GM08714 (cell line): Measurements from ENCODE around the gene ZNF853.
"Not testable (repeated sequence)": the region's sequence is repeated elsewhere in the genome, so short reads cannot be mapped to it uniquely, and the experiment has no call there.

Experiments
- H3K4me3 ChIP-seq: fragments of 200-500 bp; sonication (Bioruptor generic); 2 replicates; pipeline ENCODE4 v1.5.1; 2014; ENCODE audit warnings: mild to moderate bottlenecking, low read length, inconsistent platforms
- ZNF274 ChIP-seq: IDR thresholded peaks from 2 replicates; pipeline ENCODE4 v1.6.1; 2012; ENCODE audit warnings: mild to moderate bottlenecking, low read depth, low read length

Gene ZNF853

DNA sequence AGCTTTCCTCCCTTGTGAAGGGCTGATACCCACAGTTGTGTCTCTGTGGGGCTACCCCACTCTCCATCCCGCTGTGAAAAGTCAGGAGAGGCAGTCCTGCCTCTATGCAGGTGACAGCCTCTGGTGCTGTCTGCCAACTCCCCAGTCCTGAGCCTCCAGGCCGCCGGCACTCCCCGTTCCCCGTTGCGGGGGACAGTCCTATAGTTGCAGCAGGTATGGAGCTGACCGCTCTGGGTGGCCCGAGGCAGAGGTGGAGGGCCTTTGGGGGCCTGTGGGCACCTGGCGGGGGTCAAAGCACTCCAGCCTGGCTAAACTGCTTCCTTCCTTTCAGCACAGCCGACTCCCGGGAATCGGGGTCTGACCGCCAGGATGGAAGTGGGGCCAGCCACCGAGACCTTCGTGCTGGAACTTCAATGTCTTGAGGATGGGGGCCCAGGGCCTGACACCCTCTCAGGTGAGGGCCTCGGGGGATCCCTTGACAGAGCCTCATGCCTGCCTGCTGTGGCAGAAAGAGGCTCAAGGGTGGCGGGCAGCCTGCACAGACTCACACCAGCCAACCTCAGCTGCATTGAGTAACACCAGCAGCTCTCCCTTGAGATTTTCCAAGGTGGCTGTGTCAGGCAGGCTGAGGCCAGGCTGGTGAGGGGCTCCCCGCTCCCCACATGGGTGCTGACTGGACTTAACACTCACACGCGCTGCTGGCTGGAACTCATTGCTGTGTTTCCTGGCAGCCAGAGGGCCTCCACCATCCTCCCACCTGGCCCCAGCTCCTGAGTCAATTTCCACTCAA is 1.6 kb downstream of the ZNF853 start:
- no peak for TF ChIP-seq ZNF274
- H3K4me3 ChIP-seq: no peak overlapping the region

- H3K4me3 ChIP-seq: no peak overlapping the region
- no peak for TF ChIP-seq ZNF274
Measured at GRCh38 chr7:6618621-6619020, 3.2 kb downstream of the ZNF853 start.

DNA sequence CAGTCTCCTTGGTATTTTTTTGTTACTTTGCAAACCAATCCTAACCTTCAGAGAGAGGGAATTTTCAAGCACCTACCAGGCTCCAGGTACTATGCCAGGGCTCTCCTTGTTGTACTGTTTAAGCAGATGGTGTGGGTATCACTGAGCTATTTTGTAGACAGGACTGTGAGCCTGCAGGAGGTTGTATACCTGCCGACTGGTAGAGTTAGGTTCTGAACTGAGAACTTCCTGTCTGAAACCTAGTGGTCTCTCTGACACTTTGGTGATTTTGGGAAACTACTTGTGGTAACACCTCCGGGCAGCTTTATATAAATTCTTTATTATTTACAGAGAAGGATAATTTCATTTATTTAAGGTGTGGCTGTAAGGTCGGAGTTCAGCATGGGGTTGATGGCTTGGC is 4.6 kb downstream of the ZNF853 start:
- TF ChIP-seq ZNF274: no peak
- no peak overlapping the region for H3K4me3 ChIP-seq

DNA sequence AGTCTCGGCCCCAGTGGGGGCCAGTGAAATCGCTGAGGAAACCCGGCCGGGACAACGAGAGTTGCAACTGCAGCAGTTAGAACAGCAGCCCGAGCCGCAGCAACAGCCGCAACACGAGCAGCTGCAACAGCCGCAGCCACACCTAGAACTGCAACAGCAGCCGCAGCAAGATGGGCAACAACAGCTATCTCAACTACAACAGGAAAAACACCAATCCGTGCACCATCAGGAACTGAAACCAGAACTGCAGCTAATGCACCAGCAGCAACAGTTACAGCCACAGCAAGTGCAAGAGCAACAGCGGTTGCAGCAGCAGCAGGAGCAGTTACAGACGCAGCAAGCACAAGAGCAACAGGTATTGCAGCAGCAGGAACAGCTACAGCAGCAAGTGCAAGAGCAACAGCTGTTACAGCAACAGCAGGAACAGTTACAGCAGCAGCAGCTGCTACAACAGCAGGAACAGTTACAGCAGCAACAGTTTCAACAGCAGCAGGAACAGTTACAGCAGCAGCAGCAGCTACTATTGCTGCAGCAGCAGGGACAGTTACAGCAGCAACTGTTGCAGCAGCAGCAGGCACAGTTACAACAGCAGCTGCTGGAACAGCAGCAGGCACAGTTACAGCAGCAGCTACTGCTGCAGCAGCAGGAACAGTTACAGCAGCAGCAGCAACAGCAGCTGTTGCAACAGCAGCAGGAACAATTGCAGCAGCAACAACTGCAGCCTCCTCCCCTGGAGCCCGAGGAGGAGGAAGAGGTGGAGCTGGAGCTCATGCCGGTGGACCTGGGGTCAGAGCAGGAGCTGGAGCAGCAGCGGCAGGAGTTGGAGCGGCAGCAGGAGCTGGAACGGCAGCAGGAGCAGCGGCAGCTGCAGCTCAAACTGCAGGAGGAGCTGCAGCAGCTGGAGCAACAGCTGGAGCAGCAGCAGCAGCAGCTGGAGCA is 6.1 kb downstream of the ZNF853 start:
- H3K4me3 ChIP-seq: no peak overlapping the region
- TF ChIP-seq ZNF274: no peak

DNA sequence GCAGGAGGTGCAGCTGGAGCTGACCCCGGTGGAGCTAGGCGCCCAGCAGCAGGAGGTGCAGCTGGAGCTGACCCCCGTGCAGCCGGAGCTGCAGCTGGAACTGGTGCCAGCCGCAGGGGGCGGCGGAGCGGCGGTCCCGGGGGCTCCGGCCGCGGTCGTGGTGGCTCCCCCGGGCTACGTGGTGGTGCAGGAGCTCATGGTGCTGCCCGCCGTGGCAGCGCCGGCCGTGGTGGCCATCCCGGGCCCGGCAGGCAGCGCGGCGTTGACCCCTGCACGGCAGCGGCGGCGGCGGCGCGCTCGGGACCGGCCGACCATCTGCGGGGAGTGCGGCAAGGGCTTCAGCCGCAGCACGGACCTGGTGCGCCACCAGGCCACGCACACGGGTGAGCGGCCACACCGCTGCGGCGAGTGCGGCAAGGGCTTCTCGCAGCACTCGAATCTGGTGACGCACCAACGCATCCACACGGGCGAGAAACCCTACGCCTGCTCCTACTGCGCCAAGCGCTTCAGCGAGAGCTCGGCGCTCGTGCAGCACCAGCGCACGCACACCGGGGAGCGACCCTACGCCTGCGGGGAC is 6.8 kb downstream of the ZNF853 start:
- no peak for TF ChIP-seq ZNF274
- H3K4me3 ChIP-seq: no peak overlapping the region

- no peak for TF ChIP-seq ZNF274
- no peak overlapping the region for H3K4me3 ChIP-seq
Measured at GRCh38 chr7:6623589-6624245, 8.3 kb downstream of the ZNF853 start.

DNA sequence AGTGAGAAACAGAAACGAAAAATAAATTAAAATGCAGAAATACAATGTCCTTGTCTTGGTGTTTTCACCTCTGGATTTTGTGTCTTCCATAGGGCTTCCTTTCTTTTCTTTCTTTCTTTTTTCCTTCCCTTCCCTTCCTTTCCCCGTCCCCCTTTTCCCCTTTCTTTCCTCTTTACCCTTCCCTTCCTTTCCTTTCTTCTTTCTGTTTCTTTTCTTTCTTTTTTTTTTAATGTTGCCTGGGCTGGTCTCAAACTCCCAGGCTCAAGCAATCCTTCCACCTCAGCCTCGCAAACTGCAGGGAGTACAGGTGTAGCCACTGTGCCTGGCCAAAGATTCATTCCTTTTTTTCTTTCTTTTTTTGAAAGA is 8.8 kb downstream of the ZNF853 start:
- H3K4me3 ChIP-seq: no peak overlapping the region
- no peak for TF ChIP-seq ZNF274

DNA sequence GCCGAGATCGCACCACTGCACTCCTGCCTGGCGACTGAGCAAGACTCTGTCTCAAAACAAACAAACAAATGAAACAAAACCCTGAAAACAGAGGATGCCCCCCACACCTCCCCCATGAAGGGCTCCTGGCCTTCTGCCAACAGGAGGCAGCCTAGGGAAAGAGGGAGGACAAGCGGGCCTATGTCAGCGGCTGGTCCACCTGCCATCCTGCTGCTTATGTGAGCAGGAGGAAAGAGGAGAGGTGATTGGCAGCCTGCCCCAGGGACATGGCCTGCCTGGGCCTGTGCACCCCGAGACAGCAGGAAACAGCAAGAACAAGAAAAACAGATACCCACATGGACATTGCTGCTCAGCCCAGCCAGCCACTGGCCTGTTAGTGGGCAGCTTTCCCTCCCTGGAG is 12.6 kb downstream of the ZNF853 start:
- no peak overlapping the region for H3K4me3 ChIP-seq
- TF ChIP-seq ZNF274: no peak

GRCh38 chr7:6630007-6630849 is 14.8 kb downstream of the ZNF853 start:
- no peak overlapping the region for H3K4me3 ChIP-seq
- no peak for TF ChIP-seq ZNF274

- no peak overlapping the region for H3K4me3 ChIP-seq
- no peak for TF ChIP-seq ZNF274
Measured at GRCh38 chr7:6631605-6632004, 16.2 kb downstream of the ZNF853 start.

DNA sequence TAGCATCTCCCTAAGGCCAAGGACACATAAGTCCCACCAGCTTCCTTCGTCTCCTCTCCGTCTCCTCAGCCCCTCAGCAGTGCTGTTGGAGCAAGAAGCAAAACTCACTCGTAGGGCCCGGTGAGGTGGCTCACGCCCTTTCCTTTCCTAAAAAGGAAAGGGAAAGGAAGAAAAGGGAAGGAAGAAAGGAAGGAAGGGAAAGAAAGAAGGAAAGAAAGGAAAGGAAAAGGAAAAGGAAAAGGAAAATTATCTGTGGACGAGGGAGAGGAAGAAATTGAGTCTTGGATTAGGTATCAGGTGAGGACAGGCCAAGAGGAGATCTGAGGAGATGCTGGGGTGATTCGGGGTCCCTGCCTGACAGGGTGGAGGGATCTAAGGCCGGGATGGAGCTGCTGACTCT is 18.6 kb downstream of the ZNF853 start:
- no peak overlapping the region for H3K4me3 ChIP-seq
- no peak for TF ChIP-seq ZNF274

GRCh38 chr7:6634971-6635370 is 19.6 kb downstream of the ZNF853 start:
- H3K4me3 ChIP-seq: not testable (repeated sequence)

GRCh38 chr7:6636741-6637543 is 21.5 kb downstream of the ZNF853 start, which contains the start of gene ZNF316:
TSS of gene ZNF316 (plus strand) at chr7:6637318. CDS start at chr7:6642410, 5,092 bp downstream.
- no peak for TF ChIP-seq ZNF274
- peak within 1 kb of the TSS; percentile 67 for H3K4me3 ChIP-seq
